Renal cortical epithelial cell (primary cell): ENCODE data around the gene ZFP36. TPM values are rescaled to one million over a fixed set of nuclear protein-coding genes. Genes with fewer than 3 reads are reported as not detected.
A peak's percentile ranks its signal among the peaks of the same experiment; 100 is the strongest.
"Not testable (repeated sequence)": the region's sequence is repeated elsewhere in the genome, so short reads cannot be mapped to it uniquely, and the experiment has no call there.

Source experiments
- DNase-seq: peaks from one replicate; pipeline ENCODE4 v3.0.0-alpha.2; 2011; ENCODE audit warnings: low read depth
- total RNA-seq: library from RNA; depleted of rRNA; stranded (reverse); fragments of >200 nt; gene quantifications from 2 replicates; pipeline ENCODE4 v1.2.3, GENCODE V29; 2014

ZFP36 gene
- total RNA-seq: 0.35 and 2.8 TPM in 2 replicates

- peak; percentile 55 for DNase-seq
Observed at GRCh38 chr19:39406656-39407409, at the start of gene ZFP36. Gene ZFP36, plus strand, starts transcription at chr19:39406847. Its CDS starts 58 bp downstream, at chr19:39406905.

GRCh38 chr19:39359026-39359425, 47.6 kb upstream of the ZFP36 start:
- no peak for DNase-seq

GRCh38 chr19:39360599-39360998, 46.0 kb upstream of the ZFP36 start:
- no peak for DNase-seq

DNA sequence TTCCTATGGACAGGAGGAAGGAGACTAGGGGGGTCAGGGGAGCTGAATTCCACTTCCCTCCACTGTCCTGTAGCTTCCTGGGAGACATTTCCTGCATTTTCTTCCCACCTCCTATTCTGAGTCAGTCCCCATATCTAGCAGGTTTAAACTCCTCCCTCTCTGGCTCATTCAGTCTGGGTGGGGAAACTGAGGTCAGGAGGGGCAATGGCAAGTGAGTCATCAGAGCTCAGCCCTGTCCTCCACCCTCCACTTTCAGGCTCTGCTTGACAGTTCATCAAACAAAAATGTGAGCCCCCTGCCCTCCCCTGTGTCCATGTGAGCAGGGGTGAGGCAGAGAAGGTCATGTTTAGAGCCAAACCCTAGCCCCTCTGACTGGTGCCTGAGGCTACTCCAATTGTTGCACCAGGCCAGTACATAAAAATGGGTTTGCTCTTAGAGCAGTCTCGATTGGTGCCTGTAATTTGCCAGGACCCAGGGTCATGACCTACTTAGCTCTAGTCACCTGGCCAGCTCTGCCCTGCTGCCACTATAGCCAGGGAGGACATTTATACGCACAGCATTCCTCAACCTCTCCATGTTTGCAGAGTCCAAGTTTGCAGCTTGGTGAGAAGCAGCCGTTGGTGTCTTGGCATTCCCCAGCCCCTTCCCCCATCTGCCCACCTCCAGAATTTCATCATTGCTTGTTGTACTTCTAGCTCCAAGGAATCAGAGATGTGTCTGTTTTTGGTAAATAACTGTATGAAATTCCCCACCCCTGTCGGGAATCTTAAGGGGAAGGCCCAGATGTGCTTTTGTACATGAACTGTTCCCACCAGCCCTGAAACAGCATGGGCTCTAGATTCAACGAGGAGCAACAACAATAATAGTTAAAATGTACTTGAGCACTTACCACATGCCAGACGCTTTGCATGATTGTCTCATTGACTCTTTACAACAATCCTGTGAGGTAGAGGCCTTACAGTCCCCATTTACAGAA, 43.7 kb upstream of the ZFP36 start:
- DNase-seq: peak; percentile 90

DNA sequence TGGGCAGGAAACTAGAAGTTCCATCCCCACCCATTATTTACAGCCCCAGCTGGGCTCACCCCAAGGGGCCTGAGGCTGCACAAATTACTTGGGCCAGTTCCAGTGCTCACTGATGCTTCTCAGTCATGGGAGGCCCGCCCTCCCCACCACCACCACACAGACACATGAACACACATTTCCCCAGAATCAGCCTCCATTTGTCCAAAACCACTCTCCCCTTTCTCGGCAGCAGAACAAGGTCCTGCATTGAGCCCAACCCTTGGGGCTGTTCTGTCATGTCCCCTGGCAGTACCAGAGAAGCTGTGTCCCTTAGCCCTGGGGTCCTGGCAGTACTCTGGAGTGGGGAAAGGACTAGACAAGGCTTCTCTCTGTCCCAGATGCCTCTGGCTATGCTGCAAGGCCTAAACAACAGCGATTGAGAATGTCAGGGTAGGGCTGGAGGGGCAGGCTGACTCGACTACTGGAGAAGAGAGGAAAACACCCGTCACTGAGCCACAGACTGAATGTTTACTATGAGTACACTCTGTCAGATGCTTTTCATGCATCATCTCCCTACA, 42.7 kb upstream of the ZFP36 start:
- peak; percentile 66 for DNase-seq

- no peak for DNase-seq
Observed at GRCh38 chr19:39365531-39365930, 41.1 kb upstream of the ZFP36 start.

DNA sequence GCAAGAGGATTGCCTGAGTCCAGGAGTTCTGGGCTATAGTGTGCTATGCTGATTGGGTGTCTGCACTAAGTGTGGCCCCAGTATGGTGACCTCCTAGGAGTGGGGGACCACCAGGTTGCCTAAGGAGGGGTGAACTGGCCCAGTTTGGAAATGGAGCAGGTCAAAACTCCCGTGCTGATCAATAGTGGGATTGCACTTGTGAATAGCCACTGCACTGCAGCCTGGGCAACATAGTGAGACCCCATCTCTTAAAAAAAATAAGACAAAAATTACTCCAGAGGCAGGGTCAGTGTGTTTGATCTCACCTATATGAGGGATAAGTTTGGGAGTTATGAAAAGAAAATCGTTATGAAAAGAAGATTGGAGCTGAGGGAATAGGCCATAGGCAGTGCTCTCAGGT, 37.4 kb upstream of the ZFP36 start:
- DNase-seq: no peak

DNA sequence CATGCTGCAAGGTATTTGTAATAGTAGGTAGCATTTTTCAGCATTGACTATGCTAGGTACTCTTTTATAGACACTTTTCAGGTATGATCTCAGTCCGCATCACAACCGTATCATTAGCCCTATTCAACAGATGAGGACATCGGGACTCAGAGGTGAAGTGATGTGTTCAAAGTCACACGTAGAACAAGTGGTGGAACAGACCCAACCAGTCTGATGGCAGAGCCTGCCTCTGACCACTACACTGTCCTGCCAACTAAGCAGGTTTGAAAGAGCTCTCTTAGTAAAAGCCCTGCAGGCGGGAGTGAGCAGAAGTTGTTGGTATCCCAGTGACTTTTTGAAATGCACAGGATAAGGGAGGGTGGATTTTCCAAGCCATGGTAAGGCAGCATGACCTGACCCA, 35.9 kb upstream of the ZFP36 start:
- no peak for DNase-seq

DNA sequence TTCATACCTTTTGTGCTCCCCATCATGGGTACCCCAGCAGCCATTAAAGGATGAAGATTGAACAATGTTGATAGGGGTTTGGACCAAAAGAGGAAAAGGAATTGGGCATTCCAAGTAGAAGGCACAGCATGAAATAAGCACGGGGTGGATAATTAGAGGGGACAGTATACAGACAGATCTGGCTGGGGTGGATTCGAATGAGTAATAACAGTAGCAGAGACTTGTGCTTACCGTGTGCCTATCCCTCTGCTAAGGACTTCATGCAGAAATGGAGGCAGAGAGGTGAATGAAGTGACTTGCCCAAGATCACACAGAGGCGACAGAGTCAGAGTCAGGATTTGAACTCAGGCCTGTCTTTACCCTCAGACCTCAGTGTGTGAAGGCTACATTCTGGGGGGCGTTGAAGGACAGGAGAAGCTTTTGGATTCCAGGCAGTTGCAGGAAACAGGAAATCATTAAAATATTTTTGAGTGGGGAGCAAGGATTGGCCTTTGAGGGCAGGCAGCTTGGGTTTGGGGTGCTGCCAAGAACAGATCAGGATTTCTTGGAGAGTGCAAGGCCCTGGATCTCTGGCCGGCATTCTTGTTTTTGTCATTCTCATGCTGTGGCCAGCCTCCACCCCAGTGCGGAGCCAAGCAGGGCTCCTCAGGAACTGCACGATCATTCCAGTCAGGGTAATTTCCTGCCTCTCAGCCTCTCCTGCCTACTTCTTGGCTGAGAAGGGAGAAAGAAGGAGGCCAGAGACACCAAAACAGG, 34.4 kb upstream of the ZFP36 start:
- DNase-seq: peak; percentile 41

DNA sequence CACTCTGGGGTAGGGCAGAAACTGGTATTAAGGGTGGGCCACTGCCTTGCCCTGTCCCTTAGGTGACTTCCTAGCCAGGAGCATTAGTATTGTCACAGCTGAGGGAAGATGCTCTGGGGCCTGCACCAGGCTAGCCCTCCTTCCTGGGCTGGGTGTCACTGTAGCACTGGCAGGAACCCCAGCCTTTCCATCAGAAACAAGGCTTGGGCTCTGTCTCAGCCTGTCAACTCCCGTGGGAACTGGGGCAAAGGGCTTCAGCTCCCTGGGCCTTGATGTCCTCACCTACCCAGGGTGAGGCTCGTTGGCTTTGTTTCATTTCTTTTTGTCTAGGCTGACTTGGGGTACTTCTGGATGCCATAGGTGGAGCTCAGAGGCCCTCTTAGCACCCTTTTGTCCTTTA, 33.7 kb upstream of the ZFP36 start:
- no peak for DNase-seq

DNA sequence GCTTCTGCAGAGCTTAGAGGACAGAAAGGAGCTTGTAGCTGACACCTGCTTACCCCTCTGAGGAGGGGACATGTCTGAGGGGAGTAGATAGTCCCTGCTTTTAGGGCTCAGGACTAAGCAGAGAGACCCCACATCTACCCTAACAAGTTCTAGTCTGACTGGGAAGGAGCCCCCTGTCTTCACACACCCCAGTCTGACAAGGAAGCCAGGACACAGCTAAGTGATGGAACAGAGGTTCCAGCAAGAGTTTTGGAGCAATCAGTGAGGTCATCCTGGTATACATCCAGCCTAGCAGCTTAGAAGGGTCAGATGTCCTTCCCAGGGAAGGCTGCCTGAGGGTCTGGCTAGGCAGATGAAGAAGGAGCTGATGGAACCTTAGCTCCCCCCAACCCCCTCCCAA, 30.7 kb upstream of the ZFP36 start:
- DNase-seq: no peak

DNA sequence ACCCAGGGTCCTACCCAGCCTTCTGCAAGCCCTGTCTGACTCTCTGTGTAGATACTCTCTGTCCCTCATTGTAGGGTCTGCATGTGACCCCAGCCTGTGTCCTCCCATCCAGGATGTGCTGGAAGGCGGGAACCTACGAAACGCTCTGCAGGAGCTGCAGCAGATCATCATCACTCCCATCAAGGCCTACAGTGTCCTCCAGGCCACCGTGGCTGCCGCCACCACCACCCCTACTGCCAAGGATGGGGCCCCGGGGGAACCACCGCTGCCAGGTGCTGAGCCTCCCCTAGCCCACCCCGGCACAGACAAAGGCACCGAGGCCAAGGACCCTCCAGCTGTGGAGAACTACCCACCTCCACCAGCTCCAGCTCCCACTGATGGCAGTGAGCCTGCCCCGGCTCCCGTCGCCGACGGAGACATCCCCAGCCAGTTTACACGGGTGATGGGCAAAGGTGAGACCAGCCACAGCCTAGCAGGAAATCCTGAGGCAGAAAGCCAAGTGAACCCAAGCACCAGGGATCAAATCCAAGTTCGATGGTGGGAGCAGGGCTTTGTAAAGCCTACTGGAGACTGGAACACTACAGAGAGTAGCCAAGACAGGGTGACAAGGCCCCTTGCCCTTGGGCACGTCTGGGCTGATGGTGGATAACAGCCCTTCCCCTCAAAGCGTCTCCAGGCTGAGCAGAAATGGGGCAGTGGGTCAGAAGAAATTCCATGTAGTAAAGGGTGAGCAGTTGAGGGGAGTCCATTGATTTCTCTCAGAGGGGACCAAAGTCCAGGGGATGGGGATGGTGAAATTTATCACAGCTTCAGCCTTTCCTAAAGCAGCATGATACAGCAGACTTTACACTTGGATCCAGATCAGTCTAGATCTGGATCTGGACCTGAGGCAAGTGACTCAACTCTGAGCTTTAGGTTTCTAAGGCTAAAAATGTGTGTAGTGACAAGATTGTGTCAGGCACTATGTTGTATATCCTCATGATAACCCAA, 29.0 kb upstream of the ZFP36 start:
- no peak for DNase-seq

DNA sequence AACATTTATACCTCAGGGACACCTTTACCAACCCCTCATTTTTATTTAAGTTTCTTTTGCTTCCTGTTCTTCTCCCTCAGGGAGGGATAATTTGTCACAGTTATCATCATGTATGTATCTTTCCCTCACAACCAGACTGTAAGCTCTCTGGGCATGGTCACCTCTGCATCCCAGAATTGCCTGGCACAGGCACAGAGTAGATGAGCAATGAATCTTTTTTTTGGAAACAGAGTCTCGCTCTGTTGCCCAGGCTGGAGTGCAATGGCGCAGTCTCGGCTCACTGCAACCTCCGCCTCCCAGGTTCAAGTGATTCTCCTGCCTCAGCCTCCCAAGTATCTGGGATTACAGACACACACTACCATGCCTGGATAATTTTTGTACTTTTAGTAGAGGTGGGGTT, 27.3 kb upstream of the ZFP36 start:
- DNase-seq: not testable (repeated sequence)

DNA sequence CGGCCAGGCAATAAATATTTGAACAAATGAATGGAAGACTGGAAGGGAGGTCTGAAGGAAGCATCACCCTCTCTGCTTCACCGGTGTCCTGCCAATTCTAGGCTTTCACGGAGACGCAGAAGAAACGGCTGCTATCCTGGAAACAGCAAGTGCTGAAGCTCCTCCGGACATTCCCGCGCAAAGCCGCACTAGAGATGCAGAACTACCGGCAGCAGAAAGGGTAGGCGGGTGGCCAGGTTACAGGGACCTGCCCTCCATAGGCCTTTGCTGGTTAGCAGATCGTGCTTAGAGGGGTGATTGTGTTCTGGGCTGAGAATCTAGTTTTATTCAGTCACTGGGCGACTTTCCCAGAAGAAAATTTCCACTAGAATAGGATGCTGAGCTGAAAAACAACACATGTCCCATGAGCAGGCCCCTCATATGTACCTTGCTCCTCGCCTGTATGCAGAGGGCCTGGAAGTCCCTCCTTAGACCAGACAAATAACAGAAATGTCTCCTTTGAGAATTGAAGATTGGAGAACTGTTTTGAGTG, 26.7 kb upstream of the ZFP36 start:
- no peak for DNase-seq

GRCh38 chr19:39380521-39381502, 25.8 kb upstream of the ZFP36 start:
- no peak for DNase-seq

- no peak for DNase-seq
Observed at GRCh38 chr19:39381910-39382611, 24.6 kb upstream of the ZFP36 start.

DNA sequence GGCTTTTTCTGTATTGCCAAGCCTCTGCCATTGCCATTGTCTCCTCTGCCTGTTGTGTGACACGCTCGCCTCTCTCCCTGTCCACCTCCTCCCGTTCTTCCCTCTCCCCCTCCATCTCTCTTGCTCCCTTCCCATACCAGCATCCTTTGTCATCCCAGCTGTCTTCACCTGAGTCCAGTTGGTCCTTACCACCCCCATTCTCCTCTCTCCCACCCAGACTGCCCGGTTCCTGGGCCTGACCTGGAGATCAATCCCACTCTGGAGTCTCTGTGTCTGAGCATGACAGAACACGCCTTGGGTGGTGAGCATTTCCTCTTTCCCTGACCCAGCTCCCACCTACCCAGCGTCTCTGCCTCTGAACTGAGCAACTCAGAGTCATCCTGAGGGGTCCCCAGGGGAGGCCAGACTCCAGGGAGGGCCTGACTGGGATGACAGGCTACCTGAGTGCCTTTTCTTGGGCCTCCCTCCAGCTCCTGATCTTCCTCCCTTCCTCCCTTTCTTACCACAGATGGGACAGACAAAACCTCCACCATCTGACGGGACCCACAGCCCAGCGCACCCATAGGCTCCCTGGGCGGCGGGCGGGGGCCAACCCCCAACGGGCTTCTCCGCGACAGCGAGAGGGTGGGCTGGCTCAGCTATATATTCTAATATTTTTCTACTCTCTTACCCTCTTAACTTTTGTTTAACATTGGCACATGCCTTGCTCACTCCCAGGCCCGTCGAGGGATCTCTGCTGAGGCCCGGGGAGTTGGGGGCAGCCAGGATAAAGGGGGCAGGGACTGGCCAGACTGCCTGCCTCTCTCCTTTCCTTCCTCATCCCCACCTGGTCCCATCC, 23.4 kb upstream of the ZFP36 start:
- no peak for DNase-seq
